Stomach (tissue), 4 donors: Measurements from ENCODE around the gene PRRT4.

Experiments used
- CTCF ChIP-seq, 7 experiments: fragments of 450-650 bp in 4 of 7; fragments of 200-600 bp in 3 of 7; sonication (generic) in 3 of 7; IDR thresholded peaks; one replicate each; pipeline ENCODE4 v1.5.1; 2016 to 2019; ENCODE audit warnings: antibody characterized with exemption in 7 of 7, control low read depth in 2 of 7, mild to moderate bottlenecking in 1 of 7
- EP300 ChIP-seq: sonication (generic); formaldehyde crosslinking; IDR thresholded peaks from one replicate; pipeline ENCODE4 v1.6.1; 2017; ENCODE audit warnings: antibody characterized with exemption
- POLR2A ChIP-seq, 4 donors: fragments of 450-650 bp; IDR thresholded peaks; one replicate each; pipeline ENCODE4 v1.6.1; 2016; ENCODE audit warnings: antibody characterized with exemption in 4 of 4, control low read depth in 2 of 4, mild to moderate bottlenecking in 1 of 4, moderate library complexity in 1 of 4
- POLR2AphosphoS5 ChIP-seq, 3 donors: sonication (generic); formaldehyde crosslinking; IDR thresholded peaks; one replicate each; pipeline ENCODE4 v1.6.1; 2016; ENCODE audit warnings: antibody characterized with exemption in 3 of 3

- no peak for TF ChIP-seq CTCF (IDR thresholded peaks at IDR 0.05)
- TF ChIP-seq POLR2A (IDR thresholded peaks at IDR 0.05) = no peak
- TF ChIP-seq POLR2AphosphoS5 (IDR thresholded peaks at IDR 0.05) = no peak
- no peak for TF ChIP-seq EP300
These were observed 42.8 kb downstream of the PRRT4 start for GRCh38 chr7:128318691-128319090.
